NCI-H187 (cell line): ENCODE measurements around the gene CLGN.

Experiments used
- DNase-seq, 2 experiments: peaks; one replicate each; lab custom pipeline; 2025; lab: John Stamatoyannopoulos, UW

CLGN gene

DNA sequence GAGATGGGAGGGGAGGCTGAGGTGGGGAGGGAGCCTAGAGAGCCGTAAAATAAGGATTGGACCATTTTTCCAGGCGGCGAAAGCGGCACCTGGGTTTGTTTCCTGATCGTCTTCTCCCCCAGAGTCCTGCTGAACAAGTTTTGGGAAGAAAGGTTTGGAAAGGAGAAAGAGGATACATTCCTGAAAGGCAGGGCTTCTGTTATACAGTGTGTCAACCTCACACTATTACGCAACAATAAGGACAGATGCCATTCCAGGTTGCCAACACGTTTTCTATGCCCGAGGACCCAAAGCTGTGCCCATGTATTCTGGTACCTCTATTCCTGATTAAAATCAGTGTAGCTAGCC is 53.3 kb downstream of the CLGN start:
- no peak for DNase-seq

DNA sequence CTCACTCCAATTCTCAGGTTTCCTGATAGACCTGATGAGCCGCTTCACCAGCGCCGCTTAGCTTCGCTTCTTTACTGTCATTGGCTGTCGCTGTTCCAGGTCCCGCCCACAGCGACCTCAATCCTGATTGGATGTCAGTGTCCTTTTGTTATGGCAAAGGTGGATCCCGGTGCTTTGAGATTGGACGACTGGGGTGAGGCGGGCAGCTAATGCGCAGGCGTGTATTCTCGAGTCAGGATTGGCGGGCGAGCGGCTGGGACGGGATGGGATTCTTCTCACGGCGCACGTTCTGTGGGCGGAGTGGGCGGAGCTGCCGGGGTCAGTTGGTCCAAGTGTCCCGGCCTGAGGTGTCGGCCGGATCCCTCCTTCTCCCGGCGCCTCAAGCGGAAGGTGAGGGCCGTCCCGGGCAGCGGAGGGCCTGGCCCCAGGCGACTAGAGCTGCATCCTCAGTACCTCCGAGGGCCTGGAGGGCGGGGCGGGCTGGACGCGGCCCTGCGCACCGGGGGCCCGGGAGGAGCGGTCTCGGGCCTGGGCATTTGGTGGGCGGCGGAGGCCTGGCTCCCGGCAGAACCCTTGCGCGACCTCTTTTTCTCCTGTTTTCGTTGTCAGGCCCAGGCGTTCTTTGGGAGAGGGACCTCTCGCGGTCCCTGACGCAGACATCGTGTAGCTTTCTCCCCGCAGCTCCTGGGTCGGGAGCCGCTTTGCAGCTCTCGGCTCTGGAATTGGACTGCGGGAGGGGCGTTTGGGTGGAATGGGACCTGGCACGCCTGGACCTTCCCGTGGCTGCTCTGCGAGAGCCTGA is 53.9 kb downstream of the CLGN start, which contains the start of gene SCOC:
Gene SCOC (plus strand): TSS at position 319 of the 802 bp plus-strand sequence. CDS start 5,525 bp downstream, outside the sequence.
- peak; percentile 83 to 94 for DNase-seq

DNA sequence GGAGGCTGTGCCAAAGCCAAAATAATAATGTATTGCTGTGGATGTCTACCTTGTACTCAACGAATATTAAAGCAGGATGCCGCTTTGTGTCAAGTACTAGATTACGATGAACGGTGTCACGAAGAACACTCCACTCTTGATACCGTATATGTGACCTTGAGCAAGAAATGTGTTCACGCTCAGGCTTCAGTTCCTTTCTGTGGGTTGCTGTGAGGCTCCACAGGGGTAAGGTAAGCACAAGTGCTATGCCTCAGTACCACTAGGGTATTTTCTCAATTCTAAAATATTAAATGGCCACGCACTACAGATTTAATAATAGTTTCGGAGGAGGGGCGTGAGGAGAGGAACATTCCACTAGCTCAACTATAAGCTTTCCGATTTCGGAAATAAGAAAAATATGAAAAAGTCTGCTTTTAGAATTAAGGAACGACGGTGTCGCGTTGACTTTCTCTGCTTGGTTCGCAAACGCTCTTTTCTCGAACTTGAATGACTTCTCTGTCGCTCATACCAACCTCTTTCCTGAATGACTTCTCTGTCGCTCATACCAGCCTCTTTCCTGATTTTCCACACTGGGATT is 54.6 kb downstream of the CLGN start:
- DNase-seq = no peak

DNA sequence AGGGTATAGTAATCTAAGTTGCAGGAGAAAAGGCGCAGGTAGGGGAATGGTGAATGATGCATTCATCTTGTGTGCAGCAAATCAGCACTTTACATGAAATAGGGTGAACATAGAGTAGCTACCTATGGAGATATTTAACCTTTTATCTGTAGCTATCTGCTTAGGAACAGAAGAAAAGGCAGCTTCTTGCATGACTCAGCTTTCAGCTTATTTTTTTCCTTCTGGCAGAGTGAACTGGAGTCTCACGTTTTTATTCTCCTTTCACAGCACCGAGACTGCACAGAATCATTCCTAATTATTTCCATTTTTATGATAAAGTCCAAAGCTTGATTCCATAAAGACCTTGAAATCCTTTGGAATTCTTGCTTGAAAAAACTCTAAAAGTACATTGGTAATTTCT is 58.8 kb downstream of the CLGN start:
- DNase-seq = no peak

DNA sequence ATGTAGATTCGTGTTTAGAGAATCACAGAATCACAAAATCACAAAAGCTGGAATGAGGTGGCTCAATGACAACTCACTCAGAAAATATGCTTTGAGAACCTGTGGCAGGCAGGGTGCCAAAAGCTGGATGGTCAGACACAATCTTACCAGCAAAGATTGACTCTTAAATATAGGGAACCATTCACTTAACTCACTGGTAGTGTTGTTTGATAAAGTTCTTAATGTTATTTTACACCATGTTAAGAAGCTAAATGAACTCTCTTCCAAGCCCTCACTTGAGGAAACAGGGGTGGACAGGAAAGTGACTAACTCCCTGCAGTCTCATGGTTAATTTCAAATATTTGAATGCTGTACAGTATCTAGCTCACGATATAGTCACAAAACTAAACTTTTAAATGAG is 59.7 kb downstream of the CLGN start:
- DNase-seq = no peak

DNA sequence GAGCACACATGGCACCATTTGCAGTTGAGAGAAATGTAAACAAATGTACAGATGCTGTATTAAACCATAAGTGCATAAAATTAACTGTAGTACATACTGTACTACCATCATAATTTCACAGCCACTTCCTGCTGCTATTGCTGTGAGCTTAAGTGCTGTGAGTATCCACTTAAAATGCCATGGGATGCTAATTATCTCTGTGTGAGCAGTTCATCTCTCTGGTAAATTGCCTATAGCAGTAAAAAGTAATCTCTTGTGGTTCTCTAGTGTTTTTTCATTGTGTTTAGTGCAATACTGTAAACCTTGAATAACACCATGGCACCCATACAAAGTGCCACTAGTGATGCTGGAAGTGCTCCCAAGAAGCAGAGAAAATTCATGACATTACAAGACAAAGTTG is 63.9 kb downstream of the CLGN start:
- DNase-seq = peak; percentile 42 to 56

DNA sequence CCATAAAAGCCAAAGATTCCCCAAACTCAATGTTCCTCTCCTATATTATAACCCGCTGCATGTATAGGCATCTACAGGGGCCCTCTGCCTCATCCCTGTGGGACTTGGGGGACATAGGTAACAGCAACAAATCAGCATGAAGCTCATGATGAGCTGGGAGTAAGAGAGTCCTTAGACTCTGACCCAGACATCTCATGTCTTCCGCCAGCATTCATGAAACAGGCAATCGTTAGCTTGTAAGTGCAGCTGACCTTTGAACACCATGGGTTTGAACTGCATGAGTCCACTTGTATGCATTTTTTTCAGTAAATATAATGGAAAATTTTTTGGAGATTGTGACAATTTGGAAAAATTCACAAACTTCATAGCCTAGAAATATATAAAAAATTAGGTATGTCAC is 64.4 kb downstream of the CLGN start:
- no peak for DNase-seq

DNA sequence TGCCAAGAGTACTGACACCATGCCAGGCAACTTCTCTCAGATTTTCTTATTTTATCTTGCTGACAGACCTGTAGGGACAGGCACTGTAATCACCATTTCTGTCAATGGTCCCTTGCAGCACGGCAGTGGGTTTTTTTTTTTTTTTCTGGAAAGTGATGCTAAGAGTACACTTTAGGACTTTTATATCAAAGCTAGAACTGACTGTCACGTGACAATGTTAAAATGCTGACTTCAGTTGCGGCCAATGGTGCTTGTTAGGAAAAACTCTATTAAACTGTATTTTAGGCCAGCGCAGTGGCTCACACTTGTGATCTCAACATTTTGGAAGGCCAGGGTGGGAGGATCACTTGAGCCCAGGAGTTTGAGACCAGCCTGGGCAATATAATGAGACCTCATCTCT is 66.3 kb downstream of the CLGN start:
- DNase-seq = no peak

DNA sequence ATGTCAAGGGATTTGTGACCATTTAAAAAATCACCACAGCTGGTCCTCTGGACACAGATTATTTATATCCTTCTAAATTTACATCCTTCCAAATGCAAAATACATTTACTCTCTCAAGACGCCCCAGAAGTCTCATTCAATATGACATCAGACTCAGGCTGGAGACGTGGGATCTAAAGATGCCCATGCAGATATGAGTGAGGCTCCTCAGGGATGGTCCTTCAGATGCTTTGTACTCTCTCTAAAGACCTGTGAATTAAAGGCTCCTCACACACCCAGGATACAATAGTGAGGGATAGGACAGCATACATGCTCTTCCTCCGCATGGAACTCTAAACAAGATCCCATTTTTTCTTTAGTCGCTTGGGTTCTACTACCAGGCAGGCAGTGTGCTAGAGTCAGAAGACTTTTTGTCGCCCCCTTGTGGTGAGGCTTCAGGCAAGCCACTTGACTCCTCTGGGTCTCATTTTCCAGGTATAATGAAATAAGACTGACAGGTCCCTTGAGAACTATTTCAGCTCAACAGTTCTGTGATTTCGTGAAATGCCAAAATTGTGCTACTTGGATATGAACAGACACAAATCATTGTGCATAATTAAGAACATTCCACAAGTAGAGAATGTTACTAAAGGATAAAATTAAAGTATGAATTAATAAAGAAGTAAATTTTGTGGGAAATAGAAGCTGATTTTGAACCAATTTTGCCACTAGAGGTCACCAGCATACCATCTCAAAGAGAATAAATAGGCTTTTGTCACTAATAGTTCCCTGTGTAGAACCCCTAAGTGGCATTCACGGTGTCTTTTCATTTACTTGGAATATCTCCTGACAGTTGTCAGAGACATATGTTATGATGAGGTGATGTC is 67.7 kb downstream of the CLGN start:
- DNase-seq = peak; percentile 54 to 63

DNA sequence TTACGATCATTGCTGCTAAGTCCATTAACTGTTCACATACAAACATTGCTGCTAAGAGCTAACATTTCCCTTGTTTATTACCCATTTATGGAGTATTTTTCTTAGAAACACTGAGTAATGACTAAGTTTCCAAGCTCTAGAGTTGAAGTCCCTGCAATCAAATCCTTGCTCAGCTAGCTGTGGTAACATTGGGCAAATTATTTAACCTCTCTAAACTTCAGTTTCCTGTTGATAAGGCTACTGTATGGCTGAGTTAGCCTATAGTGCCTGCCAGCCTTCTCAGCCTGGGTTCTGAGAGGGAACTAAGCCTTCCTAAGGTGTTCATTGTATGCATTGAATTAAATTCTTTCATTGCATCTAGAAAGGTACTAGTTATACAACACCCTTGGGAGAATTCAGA is 69.2 kb downstream of the CLGN start:
- DNase-seq = no peak

DNA sequence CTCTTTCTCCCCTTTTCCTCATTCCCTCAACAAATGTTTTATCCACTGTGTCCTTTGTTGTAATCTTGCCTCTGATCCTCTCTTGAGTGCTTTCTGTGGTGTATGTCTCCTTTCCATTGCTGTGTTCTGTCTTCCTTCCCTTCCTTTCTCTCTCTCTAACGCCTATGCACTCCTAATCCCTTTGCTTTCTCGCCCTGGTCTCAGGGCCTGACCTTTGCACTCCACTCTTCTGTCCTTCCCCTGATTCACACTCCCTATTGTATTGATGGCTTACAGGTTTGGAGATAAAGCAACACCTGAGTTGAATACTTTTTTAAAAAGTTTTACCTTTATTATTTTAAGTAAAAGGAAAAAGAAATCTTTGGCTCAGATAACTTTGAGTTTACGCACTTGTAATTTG is 69.6 kb downstream of the CLGN start:
- no peak for DNase-seq

DNA sequence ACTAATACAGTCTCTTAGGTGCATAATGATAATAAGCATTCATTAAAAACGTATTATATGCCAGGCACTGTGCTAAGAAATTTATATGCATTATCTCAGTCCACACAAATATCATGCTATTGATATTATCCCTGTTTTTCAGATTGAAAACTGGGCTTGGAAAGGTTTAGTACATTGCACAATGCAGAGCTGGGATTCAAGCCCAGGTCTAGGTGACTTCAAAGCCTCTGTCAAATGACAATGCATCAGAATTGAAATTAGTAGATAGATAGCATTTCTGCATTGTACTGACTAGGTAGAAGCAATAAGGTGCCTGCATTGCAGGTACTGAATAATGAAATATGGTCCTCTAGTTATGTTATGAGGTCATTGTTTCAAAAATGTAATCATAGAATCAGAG is 72.2 kb downstream of the CLGN start:
- DNase-seq = no peak

DNA sequence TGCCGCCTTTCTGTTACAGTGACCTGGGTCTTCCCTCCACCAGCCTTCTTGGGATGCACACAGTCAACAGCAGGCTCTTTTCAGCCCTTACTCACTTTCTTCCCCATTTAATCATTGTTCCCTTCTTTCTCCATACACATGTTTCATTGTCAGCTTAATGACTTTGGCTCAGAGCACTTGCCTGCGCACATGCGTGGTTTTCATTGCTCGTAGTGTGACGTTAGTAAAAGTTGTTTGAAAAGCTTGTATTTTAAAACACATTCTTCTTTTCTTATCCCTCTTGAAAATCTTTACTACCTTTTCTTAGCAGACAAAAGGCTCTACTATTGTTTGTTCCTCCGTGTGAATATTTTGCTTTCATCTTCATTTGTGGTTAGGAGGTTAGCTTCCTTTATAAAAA is 73.7 kb downstream of the CLGN start:
- no peak for DNase-seq

DNA sequence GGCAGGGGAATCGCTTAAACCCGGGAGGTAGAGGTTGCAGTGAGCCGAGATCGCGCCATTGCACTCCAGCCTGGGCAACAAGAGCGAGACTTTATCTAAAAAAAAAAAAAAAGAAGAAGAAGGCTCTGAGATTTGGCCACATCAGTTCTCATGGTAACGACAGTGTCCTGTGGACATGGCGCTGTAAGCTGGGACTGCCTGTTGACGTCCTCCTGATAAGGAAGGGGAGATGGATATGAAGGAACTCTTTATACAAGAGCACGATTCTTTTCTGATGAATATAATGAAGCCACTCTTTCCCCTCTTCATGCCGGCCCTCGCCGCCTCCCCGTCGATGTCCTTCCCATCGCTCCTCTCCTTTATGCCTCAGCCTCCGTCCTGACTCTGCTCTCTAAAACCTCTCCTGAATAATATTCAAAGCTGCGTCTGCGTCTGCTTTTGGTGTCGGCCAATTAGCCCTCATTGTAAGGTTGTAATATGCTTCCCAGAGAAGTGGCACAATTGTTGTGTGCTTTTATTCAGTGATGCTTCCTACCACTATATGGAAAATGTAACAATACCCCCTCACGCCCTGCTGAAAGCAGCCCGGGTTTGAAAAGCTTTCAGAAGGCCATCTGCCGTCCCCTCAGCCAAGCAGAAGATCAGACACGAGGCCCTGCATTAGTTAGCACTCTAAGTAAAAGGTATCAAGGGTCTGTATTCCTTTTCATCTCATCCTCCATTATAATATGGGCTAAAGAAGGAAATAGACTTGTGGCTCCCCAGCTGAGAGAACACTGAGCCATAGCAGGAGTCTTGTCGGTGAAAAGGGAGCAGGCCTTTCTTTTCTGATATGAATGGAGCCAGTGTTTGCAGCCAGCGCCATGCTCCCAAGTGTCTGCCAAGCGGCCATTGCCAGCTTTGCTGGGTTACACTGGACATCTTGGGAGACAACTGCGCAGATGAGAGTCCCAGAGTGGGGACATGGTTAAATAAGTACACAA is 76.1 kb downstream of the CLGN start:
- no peak for DNase-seq

DNA sequence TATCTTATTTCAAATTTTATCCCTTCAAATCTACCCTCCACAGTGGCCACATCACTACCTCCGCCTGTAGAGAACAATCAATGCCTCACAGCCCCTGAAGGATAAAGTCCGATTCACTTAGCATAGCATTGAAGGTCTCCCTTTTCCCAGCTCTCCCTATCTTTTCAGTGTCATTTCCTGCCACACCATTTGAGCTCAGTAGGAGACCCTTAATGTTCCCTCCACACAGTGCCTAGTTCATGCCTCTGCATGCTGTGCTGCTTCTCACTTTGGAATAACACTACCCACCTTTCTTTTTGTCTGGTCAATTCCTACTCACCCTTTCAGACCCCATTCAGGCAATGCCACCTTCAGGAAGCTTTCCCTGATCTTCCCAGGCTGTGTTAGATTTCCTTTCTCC is 77.6 kb downstream of the CLGN start:
- no peak for DNase-seq

DNA sequence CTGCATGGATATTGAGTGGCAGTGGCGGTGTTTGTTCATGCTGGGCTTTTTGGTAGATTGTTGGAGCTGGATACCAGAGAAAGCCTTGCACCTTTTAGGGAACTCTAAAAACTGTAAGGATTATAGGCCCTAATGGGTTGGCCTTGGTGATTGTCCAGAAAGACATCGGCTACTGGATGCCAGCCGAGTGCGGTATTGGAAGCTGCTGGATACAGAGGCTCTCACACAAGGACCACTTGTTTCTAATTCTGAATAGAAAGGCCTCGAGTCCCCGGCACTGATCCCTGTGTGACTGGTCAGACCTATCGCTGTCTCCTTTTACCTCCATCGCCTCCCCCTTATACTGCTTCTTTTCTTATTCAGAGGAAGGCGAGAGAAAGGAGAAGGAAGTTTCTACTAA is 81.3 kb downstream of the CLGN start:
- DNase-seq = no peak

DNA sequence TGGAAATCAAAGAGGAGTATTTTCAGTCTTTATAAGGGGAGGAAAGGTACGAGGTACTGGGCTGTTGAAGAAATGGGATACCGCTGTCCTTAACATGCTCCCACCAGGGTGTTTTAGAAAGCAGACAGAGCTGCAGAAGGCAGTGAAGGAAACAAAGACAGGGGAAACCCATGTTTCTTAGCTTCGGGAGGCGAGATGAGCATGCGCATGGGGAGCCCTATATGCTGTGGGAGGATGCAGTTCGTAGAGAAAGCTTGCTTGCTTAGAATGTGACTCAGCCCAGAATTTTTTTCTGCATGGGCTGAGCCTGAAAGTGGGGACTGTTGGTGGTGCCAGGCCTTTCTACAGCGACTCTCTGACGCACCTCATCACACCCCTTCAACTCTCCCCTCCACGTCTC is 82.8 kb downstream of the CLGN start:
- no peak for DNase-seq

DNA sequence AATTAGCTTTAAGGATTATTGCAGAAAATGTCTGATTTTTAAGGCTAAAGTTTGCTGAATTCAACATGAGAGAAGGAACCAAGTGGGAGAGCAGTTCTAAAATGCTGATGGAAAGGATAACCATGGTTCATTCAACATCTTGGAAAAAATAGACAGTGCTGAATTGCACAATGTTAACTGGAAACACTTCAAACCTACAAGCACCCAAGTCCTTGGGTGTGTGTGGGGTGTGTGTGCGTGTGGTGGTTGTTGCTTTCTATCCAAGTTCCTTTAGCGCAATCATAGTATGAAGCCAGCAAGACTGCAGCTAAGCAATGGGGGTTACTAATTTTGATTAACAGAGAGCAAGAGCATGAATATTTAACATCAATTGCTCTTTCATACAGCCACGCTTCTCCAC is 83.3 kb downstream of the CLGN start:
- DNase-seq = no peak

DNA sequence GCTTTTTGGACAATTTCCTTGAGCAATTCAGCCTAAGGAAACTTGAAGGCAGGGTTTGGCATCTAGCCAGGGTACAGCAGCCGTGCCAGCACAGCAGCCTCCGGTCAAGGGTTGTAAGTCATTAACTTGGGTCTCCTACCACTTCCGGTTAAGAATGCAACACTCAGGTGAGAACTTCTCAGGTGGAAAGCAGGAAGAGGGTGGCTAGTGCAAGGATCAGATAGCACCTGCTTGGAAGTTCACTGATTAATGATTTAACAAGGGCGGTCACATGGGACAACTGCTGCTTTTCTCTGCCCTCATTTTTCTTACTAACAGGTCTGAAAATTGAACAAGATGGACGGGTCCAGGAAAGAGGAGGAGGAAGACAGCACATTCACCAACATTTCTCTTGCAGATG is 84.1 kb downstream of the CLGN start:
- DNase-seq = no peak

DNA sequence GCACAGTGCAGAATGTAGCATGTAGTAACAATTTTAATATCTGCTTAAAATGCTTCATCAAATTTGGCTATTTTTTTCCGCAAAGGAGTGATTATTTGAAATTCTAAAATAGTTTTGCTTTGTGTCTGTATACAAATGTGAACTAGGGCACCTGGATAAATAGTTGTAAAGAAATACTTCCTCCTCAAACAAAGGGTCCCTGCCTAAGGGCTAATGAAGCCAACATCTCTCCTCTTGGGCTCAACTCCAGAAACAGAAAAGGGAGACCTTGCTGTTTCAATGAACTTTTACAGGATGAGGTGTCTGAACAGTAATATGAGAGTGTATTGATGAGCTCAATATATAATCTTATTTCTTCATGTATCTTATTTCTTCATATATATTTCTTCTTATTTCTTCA is 84.8 kb downstream of the CLGN start:
- no peak for DNase-seq
